ENCODE measurements around the gene ZNF366. TPM values are rescaled to one million over a fixed set of nuclear protein-coding genes. Genes with fewer than 3 reads are reported as not detected.

ZNF366 gene
- total RNA-seq, 1 donor from 2014 or later: 1.1 TPM

- DNase-seq: no peak
Observed at GRCh38 chr5:72464071-72464470, 43.1 kb downstream of the ZNF366 start.

- no peak for DNase-seq
Observed at GRCh38 chr5:72463449-72464052, 43.7 kb downstream of the ZNF366 start.

GRCh38 chr5:72460413-72460812, 46.8 kb downstream of the ZNF366 start:
- DNase-seq: no peak

- DNase-seq: no peak
Observed at GRCh38 chr5:72459913-72460312, 47.3 kb downstream of the ZNF366 start.

GRCh38 chr5:72459089-72459661, 48.0 kb downstream of the ZNF366 start:
- no peak for DNase-seq

- no peak for DNase-seq
Observed at GRCh38 chr5:72458407-72458806, 48.8 kb downstream of the ZNF366 start.

- DNase-seq: no peak
Observed at GRCh38 chr5:72457491-72457890, 49.7 kb downstream of the ZNF366 start.

- no peak for DNase-seq
Observed at GRCh38 chr5:72456391-72457074, 50.7 kb downstream of the ZNF366 start.

GRCh38 chr5:72455476-72455875, 51.7 kb downstream of the ZNF366 start:
- no peak for DNase-seq

- DNase-seq: no peak
Observed at GRCh38 chr5:72454996-72455395, 52.2 kb downstream of the ZNF366 start.

- DNase-seq: no peak
Observed at GRCh38 chr5:72453246-72453775, 53.9 kb downstream of the ZNF366 start.

GRCh38 chr5:72452515-72453245, 54.5 kb downstream of the ZNF366 start:
- DNase-seq: peak; percentile 97

GRCh38 chr5:72451741-72452505, 55.3 kb downstream of the ZNF366 start:
- DNase-seq: peak; percentile 96

GRCh38 chr5:72448368-72448767, 58.8 kb downstream of the ZNF366 start:
- no peak for DNase-seq

GRCh38 chr5:72447751-72448150, 59.5 kb downstream of the ZNF366 start:
- no peak for DNase-seq

- DNase-seq: no peak
Observed at GRCh38 chr5:72445969-72446368, 61.2 kb downstream of the ZNF366 start.

GRCh38 chr5:72443883-72444282, 63.3 kb downstream of the ZNF366 start:
- no peak for DNase-seq

GRCh38 chr5:72441862-72442540, 65.2 kb downstream of the ZNF366 start:
- no peak for DNase-seq

GRCh38 chr5:72441094-72441723, 66.0 kb downstream of the ZNF366 start:
- no peak for DNase-seq

- DNase-seq: no peak
Observed at GRCh38 chr5:72440207-72440638, 67.0 kb downstream of the ZNF366 start.

- no peak for DNase-seq
Observed at GRCh38 chr5:72439192-72439591, 68.0 kb downstream of the ZNF366 start.
